Heart left ventricle (tissue), 16 donors: ENCODE data around the gene NOL9. TPM values are rescaled to one million over a fixed set of nuclear protein-coding genes. Genes with fewer than 3 reads are reported as not detected.

Experiments
- ATAC-seq, 4 donors: fragments of 200-7000 bp; cut with Tn5 transposase; one replicate each; pipeline ENCODE4 v1.9.1; 2020 to 2022; ENCODE audit warnings: moderate library complexity in 4 of 4, mild to moderate bottlenecking in 3 of 4, moderate number of reproducible peaks in 1 of 4
- DNase-seq, 5 donors: peaks; one replicate each; pipeline ENCODE4 v3.0.0-alpha.2; 2020
- H3K27ac ChIP-seq, 12 donors: fragments of 200-600 bp; sonication (generic) in 4 of 12; one replicate each; pipeline versions ENCODE4 v1.5.0 to v1.8.0; 2016 to 2022; ENCODE audit warnings: mild to moderate bottlenecking in 2 of 12
- H3K27me3 ChIP-seq, 9 donors: fragments of 200-600 bp; sonication (generic) in 2 of 9; one replicate each; pipeline versions ENCODE4 v1.5.1 to v1.8.0; 2016 to 2022; ENCODE audit warnings: mild to moderate bottlenecking in 3 of 9
- H3K36me3 ChIP-seq, 9 donors: fragments of 200-600 bp; sonication (generic) in 2 of 9; one replicate each; pipeline versions ENCODE4 v1.5.0 to v1.8.0; 2018 to 2022; ENCODE audit warnings: mild to moderate bottlenecking in 2 of 9
- H3K4me1 ChIP-seq, 12 donors: fragments of 200-600 bp; sonication (generic) in 4 of 12; one replicate each; pipeline versions ENCODE4 v1.5.0 to v1.8.0; 2016 to 2022; ENCODE audit warnings: mild to moderate bottlenecking in 3 of 12
- H3K4me3 ChIP-seq, 12 donors: fragments of 200-600 bp; sonication (generic) in 4 of 12; one replicate each; pipeline versions ENCODE4 v1.5.0 to v1.8.0; 2017 to 2022; ENCODE audit warnings: mild to moderate bottlenecking in 9 of 12, moderate library complexity in 4 of 12
- H3K9me3 ChIP-seq, 12 donors: fragments of 200-600 bp; sonication (generic) in 4 of 12; one replicate each; pipeline versions ENCODE4 v1.5.0 to v1.8.0; 2016 to 2022; ENCODE audit warnings: mild to moderate bottlenecking in 1 of 12
- CTCF ChIP-seq, 12 donors: fragments of 200-600 bp; sonication (generic) in 4 of 12; IDR thresholded peaks; one replicate each; pipeline versions ENCODE4 v1.5.0 to v1.8.0; 2018 to 2022; ENCODE audit warnings: antibody characterized with exemption in 12 of 12, mild to moderate bottlenecking in 5 of 12
- POLR2A ChIP-seq, 2 donors: fragments of 450-650 bp; IDR thresholded peaks; one replicate each; pipeline ENCODE4 v1.6.1; 2017; ENCODE audit warnings: antibody characterized with exemption in 2 of 2, mild to moderate bottlenecking in 2 of 2, moderate library complexity in 2 of 2
- WGBS, 4 donors: extraction: QIAGEN DNeasy Blood & Tissue Kit in 2 of 4; methylation state at CpG; one replicate each; pipeline versions ENCODE4 v1.1.5 to v1.1.7; 2013 to 2018; 5-methylcytosine and 5-hydroxymethylcytosine counted together
- intact Hi-C, 10 donors: fragments of 100-400 bp; cut with DNase I; formaldehyde crosslinking; loops; one replicate each; pipeline versions ENCODE4 v1.11.1 to v1.14.2; 2022
- polyA plus RNA-seq, 2 donors: library from polyadenylated mRNA; stranded (reverse); fragments of 200-250 nt; gene quantifications; one replicate each; pipeline ENCODE4 v1.2.3, GENCODE V29; 2013
- total RNA-seq, 9 donors: library from RNA; depleted of rRNA in 2 of 9; stranded (reverse); fragments of >200 nt in 2 of 9; fragmentation: NEBNext Ultra II Directional in 3 of 9; extraction: Animal tissue kit (Norgen Biotek cat#: 25700) in 3 of 9; gene quantifications; one replicate each; pipeline versions ENCODE4 v1.1.0 to v1.2.4, GENCODE V29; 2016 to 2023
- donor health status: ischemic (EF 13 %, LVEDD 7.1; RV severe dilation, severe dysfunction).
- donor health status: healthy with polysubstance abuse.
- donor health status: DM: no; HTN: yes; CAD: no.
- donor health status: DM: no; HTN: no; CAD: no.
- donor health status: ischemic (EF 25% LVEDD 6.9; RV normal size, moderate dysfunction).
- donor health status: ischemic (EF 25% LVEDD 5.7; RV mildly dilated, moderate dysfunction).
- donor health status: healthy.
- donor health status: DM: yes; HTN: yes; CAD: no.
- donor health status: ischemic (EF 35%, LVEDD 5.7; RV mildly dilated, moderate dysfunction).
- donor health status: nonischemic (EF 11% LVEDD 7.7; RV severe dilation, severe dysfunction).
- donor health status: DM: yes; HTN: yes; CAD: no.
- donor health status: PGD.
- donor health status: ischemic (EF 29% LVEDD 5.4; RV normal size, mild dysfunction).
- donor health status: nonischemic (EF 23%, LVEDD 6.1; RV moderate dilation, normal function).

NOL9 gene
- total and polyA plus RNA-seq, 11 donors: 5.7 to 20.6 (median 15.4) TPM

DNA sequence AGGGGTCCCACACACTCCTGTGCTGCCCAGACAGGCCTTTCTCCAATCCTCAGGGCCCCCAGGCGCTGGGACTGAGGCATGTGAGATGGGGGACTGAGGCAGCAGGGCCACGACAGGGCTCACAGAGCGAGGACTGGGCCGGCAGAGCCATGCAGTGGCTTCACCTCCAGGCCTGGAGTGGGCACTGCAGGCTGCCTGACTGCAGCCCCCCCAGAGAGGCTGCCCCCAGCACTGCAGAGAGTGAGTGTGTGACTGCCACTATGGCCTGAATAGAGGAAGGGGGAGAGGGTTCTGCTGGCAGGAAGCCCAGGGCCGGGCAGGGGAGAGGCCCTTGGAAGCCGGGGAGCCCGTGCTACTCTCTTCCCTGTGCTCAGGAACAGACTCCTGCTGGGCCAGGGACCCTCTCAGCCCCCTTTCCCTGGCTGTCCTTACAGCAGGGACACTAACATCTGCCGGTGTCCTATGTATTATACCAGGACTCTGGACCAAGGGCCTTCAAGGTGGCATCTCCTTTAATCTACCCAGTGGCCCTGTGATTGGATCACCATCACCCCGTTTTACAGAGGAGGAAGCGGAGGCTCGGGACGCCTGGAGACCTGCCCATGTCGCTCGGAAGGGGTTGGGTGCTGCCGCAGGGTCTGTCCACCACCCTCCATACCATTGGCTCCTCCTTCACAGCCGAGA, 42.6 kb downstream of the NOL9 start:
- 85 to 91% (median 88%) methylated on average over 9 to 16 of the region's 16 CpGs for WGBS, 4 donors
- Histone ChIP-seq H3K27ac (no peak overlapping the region), H3K27me3 (no peaks in the 10 kb centered on the region), H3K36me3 (no peaks in the 10 kb centered on the region), H3K4me3 (no peak overlapping the region), H3K4me1 (peaks cover 0 to 22% (median 2%) of the 10 kb centered on the region in 12 donors), H3K9me3 (no peaks in the 10 kb centered on the region)
- DNase-seq (peak in 1 of 5 donors; percentile 28), ATAC-seq (no peak)
- intact Hi-C loops: no loop called here
- TF ChIP-seq CTCF (IDR thresholded peaks at IDR 0.05) (no peak), POLR2A (IDR thresholded peaks at IDR 0.05) (no peak)

DNA sequence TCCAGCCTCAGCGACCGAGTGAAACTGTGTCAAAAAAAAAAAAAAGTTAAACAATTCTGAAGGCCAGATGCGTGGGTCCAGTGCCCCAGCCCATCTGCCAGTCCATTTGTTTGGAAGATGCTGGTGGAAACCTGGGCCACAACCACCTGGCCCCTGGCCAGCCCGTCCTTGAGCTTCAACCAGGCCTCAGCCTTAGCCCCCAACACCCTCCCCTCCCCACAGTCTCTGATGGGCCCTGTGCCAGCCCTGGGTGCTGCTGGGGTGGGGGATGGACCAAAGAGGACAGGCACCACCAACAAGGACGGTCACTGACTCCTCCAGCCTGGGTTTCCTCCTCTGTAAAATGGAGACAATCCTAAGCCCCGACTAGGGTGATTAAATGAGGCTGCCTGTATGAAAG, 43.3 kb downstream of the NOL9 start:
- H3K4me1 ChIP-seq: peaks cover 0 to 22% (median 2%) of the 10 kb centered on the region in 12 donors
- H3K27me3 ChIP-seq: no peaks in the 10 kb centered on the region
- H3K9me3 ChIP-seq: no peaks in the 10 kb centered on the region
- no peak for TF ChIP-seq POLR2A (IDR thresholded peaks at IDR 0.05)
- no peak for TF ChIP-seq CTCF (IDR thresholded peaks at IDR 0.05)
- WGBS, 4 donors: 73 to 87% (median 83%) methylated on average over 5 to 6 of the region's 6 CpGs
- no peak for ATAC-seq
- no peak overlapping the region for H3K4me3 ChIP-seq
- no peaks in the 10 kb centered on the region for H3K36me3 ChIP-seq
- intact Hi-C loops: no loop called here
- no peak overlapping the region for H3K27ac ChIP-seq
- peak in 1 of 5 donors; percentile 23 for DNase-seq

DNA sequence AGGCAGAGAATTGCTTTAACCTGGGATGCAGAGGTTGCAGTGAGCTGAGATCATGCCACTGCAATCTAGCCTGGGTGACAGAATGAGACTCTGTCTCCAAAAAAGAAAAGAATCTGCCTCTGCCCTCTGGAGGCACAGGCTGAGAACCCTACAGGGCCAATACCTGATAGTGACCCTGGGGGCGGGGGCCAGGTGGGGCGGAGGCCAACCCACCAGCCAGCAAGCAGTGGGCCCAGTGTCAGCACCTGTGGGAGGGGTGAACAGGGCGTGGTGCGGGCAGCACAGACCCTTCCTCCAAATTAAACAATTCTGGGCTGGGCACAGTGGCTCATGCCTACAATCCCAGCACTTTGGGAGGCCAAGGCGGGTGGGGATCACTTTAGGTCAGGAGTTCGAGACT, 43.8 kb downstream of the NOL9 start:
- H3K27ac ChIP-seq: peak overlapping the region in 1 of 12 donors; percentile 17
- intact Hi-C loops: no loop called here
- no peak for TF ChIP-seq POLR2A (IDR thresholded peaks at IDR 0.05)
- no peak for TF ChIP-seq CTCF (IDR thresholded peaks at IDR 0.05)
- H3K36me3 ChIP-seq: no peaks in the 10 kb centered on the region
- H3K4me3 ChIP-seq: no peak overlapping the region
- no peak for ATAC-seq
- H3K27me3 ChIP-seq: no peaks in the 10 kb centered on the region
- H3K9me3 ChIP-seq: no peaks in the 10 kb centered on the region
- peaks cover 0 to 22% (median 1%) of the 10 kb centered on the region in 12 donors for H3K4me1 ChIP-seq
- DNase-seq: no peak
- WGBS, 4 donors: 80 to 93% (median 85%) methylated on average over 4 to 6 of the region's 6 CpGs

GRCh38 chr1:6509919-6510291, 44.4 kb downstream of the NOL9 start:
- no peak overlapping the region for H3K4me3 ChIP-seq
- intact Hi-C loops: no loop called here
- TF ChIP-seq CTCF (IDR thresholded peaks at IDR 0.05) (no peak), POLR2A (IDR thresholded peaks at IDR 0.05) (no peak)
- ATAC-seq (peak in 3 of 4 donors; percentile 21 to 66 (median 41)), DNase-seq (peak in 1 of 5 donors; percentile 44)
- H3K4me1 ChIP-seq: peaks cover 0 to 22% (median 0%) of the 10 kb centered on the region in 12 donors
- peak overlapping the region in 1 of 12 donors; percentile 24 for H3K27ac ChIP-seq
- no peaks in the 10 kb centered on the region for H3K9me3 ChIP-seq
- WGBS, 4 donors: 68 to 86% (median 83%) methylated on average over 4 to 10 of the region's 10 CpGs
- no peaks in the 10 kb centered on the region for H3K27me3 ChIP-seq
- H3K36me3 ChIP-seq: no peaks in the 10 kb centered on the region
